HG03571 (cell line): ENCODE data around the gene KLK1.
"Not testable (repeated sequence)": the region's sequence is repeated elsewhere in the genome, so short reads cannot be mapped to it uniquely, and the experiment has no call there.

ENCODE experiments used
- ATAC-seq: cut with Tn5 transposase; IDR thresholded peaks from one replicate; pipeline ENCODE4 v1.9.1; 2021; ENCODE audit not compliant: unreplicated experiment

The KLK1 gene

DNA sequence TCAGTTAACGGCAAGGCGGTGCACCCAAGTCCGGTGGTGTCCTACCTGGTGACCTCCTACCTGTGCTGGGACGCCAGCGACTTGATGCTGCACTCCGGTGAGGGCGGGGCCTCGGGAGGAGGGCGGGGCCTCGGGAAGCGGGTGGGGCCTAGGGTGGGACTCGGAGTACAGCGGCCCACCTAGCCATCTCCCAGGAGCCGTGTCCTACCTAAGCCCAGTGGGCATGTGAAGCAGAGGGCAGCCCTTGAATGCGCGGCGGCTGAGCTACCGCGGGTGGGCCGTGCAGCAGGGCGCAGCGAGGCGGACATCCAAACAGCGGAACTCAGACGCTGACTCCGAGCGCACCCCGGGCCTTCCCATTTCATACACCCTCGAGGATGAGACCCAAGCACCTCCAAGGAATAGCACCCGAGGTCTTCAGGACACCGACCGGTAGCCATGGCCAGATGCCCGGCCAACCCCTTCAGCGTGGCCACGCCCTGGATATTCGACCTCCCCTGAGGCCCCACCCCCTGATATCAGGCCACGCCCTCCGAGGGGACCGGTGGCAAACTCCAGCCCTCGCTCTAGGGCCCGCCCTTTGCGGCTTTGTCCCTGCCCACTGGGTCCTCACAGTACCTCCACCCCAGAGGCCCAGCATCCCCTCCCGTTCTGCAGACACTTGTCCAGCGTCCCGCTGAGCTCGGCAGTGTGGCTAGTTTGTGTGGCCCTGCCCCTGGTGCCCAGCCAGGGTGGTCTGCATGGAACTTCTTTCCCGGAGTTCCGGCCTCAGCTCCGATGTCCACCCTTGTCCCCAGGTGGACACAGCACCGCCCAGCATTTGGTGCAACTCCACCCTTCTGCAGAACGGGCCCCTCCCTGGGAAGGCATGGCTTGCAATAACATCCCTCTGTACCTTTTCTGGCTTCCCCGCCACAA lies 5.4 kb downstream of the KLK1 start:
- ATAC-seq = peak; percentile 56

DNA sequence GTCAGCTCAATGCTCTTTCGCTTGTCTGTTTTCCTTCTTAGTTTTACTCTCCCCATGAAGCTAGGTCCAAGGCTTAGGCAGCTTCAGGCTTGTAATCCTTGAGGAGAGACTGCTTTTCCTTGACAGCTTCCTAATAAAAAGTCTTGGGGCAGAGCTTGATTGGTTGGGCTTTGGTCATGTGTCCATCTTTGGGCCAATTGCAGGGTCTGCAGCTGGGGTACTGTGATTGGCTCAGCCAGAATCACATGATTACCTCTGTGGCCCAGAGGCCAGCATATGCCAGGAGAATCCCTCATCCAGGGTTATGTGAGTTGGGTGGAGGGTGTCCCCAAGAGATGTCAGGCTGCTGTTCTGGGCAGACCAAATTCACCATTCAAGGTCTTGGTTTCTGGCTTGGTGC lies 8.1 kb downstream of the KLK1 start:
- ATAC-seq = no peak

DNA sequence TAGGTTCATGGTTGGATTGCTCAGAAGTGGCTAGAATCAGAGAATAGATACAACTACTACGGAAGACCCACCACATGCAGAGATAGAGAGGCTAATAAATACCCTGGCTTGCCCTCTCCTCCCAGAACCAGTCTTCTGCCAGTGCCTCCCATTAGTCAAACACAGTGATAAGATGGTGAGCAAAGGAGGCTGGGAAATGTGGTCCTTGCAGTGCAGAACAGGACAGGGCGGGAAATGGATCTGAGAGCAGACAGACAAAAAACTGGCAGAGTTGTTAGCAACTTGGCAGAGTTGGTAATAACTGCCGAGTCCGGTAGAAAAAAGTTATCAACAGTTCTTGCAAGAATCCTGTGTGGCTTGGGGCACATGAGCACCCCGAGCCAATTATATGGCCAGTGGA lies 8.7 kb downstream of the KLK1 start:
- ATAC-seq = no peak

DNA sequence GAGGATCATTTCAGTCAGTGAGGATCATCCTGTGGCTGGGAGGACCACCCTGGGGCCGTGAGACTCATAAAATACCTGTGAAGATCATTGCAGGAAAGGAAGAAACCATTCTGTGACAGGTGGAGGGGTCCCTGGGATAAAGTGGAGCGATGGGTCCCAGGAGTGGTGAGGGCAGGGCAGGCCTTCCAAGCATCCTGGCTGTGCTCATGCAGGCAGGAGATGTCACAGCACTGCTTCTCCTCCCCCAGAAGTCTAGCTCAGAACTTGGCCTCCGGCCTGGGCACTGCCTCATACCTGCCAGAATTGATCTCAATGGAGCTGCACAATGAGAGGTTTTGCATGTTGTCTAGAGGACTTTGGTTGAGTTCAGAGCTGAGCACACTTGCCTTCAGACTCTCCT lies 11.1 kb downstream of the KLK1 start:
- no peak for ATAC-seq

DNA sequence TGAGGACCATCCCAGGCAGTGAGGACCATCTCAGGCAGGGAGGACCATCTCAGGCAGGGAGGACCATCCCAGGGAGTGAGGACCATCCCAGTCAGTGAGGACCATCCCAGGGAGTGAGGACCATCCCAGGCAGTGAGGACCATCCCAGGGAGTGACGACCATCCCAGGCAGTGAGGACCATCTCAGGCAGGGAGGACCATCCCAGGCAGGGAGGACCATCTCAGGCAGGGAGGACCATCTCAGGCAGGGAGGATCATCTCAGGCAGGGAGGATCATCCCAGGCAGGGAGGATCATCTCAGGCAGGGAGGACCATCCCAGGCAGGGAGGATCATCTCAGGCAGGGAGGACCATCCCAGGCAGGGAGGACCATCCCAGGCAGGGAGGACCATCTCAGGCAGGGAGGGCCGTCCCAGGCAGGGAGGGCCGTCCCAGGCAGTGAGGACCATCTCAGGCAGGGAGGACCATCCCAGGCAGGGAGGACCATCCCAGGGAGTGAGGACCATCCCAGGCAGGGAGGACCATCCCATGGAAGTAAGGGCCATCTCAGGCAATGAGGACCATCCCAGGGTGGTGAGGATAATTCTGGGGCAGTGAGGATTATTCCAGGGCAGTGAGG lies 11.9 kb downstream of the KLK1 start:
- ATAC-seq = not testable (repeated sequence)

DNA sequence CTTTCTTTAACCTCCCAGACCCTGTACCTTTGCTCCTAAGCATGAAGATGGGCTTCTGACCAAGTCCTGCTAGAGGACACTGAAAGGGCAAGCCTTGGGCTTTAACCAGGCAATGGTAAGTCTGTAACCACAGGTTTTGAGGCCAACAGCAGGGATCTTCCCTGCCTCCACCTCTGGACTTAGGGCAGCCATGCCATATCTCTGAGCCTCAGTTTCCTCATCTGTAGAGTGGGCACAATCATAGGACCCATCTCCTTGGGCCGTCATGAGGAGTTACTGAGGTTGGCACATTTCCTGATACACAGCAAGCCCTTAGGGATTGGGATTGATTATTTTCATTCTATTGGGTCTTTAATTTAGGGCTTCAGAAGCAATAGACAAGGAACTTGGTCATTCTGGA lies 14.7 kb downstream of the KLK1 start:
- no peak for ATAC-seq

DNA sequence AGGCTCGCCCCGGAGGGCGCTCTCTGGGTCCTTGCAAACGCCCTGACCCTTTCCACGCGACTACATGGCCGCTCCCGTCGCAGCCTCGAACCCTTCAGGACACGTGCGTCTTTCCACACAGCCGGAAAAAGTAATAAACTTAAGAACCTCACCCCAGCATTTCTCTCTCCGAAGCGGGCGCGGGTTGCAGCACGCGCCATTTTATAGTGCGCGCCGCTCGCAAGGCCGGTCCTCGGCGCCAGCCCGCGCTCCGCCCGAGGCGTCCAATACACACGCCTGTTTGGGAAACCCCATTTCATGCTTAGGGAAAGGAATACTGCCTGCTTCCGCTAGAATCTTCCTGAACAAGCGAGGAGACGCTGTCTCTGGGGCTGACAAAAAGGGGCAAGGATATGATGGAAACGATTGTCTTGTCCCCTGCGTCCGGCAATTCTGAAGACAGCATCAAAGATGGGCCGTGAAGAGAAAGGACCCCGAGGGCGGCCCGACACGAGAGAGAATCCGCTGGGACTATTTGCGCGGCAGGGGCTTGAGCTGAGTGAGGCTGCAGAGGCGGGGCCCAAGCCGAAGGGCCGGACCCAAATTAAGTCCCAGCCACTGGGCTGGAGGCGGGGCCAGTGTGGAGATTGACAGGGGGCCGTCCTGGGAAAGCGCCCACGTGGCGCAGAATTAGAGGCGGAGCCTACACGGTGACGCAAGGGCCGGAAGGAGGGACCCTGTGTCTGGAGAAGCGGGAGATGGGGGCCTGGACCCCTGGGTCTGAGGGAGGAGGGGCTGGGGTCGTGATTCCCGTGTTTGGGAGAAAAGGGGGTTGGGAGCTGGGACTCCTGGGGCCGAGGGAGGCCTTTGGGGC lies 18.9 kb downstream of the KLK1 start:
- peak; percentile 85 for ATAC-seq

DNA sequence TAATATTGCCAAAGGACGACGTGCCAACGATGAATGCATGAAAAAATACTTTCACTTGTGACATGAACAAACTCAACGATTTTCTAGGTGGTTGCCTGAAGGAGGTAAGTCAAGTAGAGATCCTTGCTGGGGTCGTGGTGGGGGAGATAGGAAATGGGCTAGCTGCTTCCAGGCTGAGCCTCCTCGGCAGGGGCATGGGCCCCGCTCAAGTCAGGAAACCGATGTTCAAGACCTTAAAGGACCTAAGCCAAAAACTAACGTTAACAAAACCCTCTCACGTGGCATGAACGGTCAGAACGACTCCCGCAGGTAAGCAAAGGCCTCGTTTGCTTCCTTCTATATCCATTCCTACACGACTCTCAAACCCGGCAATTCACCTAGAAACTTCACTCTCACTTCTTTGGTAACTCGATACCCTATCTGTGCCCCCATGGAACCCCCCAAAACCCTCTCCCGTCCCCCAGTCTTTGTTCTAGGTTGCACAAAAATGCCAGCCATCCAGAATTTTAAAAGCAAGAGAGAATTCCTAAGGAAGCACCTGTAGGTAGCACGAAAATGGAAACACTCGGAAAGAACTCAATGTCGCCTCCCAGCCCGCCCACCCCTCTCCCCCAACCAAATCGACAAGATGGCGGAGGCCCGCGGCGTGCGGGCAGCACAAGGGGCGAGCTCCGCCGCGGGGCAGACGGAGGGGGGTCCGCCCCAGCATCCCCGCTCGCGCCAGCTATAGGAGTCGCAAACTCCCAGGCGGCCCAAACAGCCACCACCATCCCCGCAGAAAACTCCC lies 19.8 kb downstream of the KLK1 start:
- peak; percentile 14 for ATAC-seq

DNA sequence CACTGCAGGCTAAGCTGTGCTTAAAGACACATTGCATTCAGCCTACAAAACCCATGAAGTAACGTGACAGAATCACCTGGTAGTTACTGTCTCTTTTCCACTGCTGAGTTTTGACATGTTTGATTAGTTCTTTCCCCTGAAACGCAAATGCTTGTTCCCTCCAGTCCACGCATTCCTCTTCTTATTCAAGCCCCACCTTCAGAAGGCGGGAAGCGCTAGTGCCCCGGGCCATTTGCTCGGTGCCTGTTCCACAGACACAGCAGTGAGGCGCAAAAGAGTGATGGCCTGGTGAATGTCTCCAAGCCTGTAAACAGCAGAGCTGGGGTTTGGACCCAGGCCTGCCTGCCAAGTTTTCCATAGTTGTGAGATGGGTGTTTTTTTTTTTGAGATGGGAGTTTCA lies 22.5 kb downstream of the KLK1 start:
- ATAC-seq = no peak

DNA sequence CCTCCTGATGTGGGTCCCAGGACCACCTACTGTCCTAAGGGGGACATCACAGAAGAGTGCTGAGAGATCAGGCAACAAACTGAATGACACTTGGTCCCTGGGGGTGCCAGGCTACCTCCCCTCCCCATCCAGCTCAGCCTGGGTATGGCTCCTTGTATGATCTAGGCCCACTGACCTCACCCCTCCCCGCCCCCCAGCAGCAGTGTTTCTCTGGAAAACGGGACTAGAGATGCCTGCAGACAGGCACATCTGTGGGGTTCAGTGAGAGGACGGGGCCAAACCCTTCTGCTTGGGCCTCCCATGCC lies 24.1 kb downstream of the KLK1 start:
- ATAC-seq = no peak

DNA sequence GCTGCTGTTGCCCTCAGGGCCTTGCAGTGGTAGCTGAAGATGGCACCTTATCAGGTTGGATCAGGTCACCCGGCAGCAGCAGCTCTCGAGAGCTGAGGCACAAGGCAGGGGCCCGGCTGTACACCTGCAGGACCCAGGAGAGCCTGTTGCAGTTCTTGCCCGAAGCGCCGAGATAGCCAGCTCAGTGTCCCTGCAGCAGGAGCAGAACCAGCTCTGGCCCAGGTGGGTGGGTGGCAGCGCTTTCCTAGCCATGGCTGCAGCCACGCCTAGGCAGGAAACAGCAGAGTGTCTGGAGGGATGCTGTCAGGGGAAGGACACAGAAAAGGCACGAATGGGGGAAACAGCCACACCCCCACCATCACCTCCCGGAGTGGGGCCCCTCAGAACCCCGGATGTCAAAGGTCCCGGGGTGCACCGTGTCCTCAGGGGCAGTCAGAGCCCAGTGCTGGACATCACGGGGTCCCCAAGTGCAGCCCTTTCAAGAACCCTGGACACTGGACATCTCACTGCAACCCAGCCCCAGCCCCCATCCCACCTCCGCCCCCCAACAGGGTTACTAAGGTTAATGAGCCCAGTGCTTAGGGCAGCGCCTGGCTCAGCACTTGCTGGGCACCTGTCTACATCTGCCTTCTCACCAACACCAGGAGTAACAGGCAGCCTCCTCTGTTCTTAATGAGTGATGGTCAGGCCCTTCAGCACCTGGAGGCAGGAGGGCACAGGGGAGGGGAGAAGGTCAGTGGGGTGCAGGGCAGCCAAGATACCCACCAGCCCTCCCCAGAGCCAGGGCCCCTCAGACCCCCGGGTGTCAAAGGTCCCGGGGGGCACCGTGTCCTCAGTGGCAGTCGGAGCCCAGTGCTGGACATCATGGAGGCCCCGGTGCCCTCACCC lies 24.7 kb downstream of the KLK1 start:
- ATAC-seq = no peak

DNA sequence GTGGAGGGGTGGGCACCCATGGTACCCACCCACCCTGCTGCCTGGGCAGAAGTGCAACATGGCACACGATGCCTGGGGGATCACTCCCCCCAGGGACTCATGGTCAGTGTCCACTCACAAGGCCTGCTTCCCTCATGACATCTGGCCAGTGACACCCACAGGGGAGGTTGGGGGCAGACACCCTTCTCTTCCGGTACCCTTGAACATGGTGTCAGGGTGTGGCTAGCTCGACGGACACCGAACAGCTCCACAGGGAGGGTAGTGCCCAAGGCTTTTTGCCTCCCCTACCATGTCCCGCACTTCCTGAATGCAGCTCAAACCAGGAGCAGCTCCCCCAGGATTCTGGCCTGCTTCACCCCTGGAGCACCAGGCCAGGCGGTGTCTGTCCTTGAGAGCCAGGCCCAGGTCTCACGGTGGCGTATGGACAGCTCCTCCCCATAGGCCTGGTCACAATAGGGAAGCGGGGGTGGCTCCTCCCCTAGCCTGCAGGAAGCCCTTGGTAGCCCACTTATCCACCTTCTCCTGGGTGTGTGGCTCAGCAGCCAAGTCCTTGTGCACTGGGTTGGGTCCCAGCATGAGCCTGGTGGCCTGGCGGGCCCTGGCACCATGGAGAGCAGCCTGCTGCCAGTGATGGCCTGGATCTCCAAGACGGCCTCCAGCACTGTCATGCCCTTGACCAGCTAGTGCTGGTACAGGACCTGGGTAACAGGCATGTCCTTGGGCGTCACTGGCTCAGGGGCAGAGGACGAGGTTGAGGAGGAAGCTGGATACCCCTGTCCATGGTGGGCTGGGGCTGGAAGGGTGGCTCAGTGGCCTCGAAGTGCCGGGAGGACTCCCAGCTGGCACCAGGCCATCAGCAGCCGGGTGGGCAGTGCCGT lies 25.6 kb downstream of the KLK1 start:
- ATAC-seq = no peak

DNA sequence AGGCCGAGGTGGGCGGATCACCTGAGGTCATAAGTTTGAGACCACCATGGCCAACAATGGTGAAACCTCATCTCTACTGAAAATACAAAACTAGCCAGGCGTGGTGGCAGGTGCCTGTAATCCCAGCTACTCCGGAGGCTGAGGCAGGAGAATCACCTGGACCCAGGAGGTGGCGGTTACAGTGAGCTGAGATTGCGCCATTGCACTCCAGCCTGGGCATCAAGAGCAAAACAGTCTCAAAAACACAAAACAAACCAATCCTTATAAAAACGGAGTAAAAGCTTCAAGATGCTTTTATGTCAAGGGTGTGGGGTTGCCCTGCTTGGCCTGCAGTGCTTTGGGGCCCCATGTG lies 26.2 kb downstream of the KLK1 start:
- no peak for ATAC-seq

DNA sequence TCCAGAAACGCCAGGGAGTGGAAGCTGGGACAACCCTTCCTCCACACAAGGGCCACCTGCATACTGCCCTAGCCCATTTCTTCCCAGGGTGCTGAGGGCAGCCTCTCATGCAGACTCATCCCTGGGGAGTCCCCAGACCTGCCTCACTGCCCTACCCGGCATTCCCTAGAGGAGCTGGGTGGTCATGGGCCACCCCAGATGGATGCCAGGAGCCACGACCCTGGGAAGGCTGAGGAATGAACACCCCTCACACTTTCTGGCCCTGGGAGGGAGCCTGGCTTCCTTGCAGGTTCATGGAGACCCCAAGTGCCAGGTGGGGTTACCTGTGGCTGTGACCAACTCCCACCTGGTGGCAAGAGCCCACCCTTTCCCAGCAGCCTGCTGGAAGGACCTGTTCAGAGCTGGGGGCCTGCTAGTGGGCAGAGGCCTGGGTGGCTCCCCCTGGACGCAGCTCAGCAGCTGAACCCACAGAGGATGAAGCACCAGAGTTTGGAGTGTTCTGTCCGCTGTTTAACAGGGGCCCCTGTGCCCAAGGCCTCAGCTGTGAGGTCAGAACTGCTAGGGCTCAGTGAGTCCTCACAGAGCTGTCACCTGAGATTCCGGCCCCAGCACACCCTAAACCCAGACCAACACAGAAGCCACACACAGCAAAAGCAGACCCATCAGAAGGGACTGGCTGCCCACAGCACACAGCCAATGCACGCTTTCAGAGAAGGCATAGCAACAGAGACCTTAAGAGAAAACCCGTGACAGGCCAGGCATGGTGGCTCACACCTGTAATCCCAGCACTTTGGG lies 26.8 kb downstream of the KLK1 start:
- no peak for ATAC-seq

DNA sequence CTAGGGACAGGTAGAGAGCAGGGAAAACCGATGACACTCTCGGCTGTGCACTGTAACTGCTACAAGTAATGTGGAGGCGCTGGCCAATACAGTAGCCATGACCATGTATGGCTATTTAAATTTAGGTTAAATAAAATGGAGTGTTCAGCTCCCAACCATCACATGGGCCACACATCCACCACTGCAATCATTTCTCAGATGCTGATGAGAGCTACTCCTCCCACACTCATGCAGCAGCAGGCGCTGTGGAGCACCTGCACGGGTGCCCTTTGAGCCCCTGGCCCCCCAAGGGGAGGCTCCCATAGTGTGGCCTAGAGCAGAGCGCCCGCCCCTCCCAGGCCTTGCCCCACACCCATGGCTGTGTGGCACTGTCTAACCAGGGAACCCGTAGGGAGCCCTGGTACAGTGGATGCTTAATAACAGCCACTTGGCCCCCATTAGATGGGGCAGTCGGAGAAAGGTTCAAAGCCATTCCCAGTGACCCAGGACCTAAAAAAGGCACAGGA lies 27.4 kb downstream of the KLK1 start:
- ATAC-seq = no peak

DNA sequence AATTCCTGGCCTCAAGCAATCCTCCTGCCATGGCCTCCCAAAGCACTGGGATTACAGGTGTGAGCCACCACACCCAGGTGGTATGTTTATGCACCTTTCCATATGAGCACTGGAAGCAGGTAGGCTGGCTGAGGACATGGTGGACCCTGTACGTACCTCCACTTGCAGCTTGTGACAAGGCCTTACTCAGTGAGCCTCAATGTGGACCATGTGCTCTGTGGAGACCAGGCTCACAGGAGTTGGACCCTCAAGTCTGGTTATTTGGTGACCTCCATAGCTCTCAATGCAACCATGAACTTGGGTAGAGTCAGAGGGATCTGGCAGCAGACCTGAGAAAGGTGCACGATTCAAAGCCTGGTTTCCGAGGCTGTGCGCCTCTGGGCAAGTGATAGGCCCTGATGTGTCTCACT lies 27.9 kb downstream of the KLK1 start:
- ATAC-seq = no peak

DNA sequence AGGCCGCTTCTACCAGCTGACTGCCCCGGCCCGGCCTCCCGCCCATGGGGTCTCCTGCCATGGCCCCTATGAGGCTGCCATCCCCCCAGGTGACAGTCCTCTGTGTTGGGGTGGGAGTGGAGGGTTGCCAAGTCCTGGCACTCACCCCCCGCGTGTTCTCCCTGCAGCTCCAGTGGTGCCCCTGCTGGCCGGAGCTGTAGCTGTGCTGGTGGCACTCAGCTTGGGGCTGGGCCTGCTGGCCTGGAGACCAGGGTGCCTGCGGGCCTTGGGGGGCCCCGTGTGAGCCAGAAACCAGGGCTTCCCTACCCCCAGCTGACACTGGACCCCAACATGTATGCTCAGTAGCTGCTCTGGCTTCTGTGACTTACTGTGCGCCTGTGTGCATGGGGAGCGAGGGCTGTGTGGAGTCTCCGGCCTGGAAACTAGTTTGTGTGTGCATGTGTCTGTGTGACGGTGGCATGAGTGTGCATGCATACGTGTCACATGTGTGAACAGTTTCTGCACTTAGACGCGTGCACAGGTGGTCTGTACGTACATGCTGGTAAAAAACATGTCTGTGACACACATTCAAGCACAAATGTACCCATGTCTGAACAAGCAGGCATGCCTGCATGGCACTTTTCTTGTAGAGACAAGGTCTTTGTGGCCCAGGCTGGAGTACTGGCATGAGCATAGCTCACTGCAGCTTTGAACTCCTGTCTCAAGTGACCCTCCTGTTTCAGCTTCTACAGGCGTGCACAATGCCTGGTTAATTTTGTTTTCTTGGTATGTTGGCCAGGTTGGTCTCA lies 28.5 kb downstream of the KLK1 start:
- ATAC-seq = no peak
